Breast epithelium (tissue), 4 donors: ENCODE results near the gene GABARAP. TPM values are rescaled to one million over a fixed set of nuclear protein-coding genes. Genes with fewer than 3 reads are reported as not detected.
"Not testable (repeated sequence)": the region's sequence is repeated elsewhere in the genome, so short reads cannot be mapped to it uniquely, and the experiment has no call there.

Experiments
- DNase-seq, 2 donors: peaks; one replicate each; pipeline ENCODE4 v3.0.0-alpha.2; 2019; ENCODE audit warnings: low spot score in 2 of 2
- H3K27ac ChIP-seq, 2 donors: fragments of 200-600 bp; sonication (generic) in 1 of 2; one replicate each; pipeline ENCODE4 v1.5.1; 2016 to 2019; ENCODE audit warnings: mild to moderate bottlenecking in 1 of 2
- H3K27me3 ChIP-seq, 2 donors: fragments of 200-600 bp; sonication (generic) in 1 of 2; one replicate each; pipeline versions ENCODE4 v1.5.1 to v1.6.0; 2017 to 2019; ENCODE audit warnings: control low read depth in 1 of 2, mild to moderate bottlenecking in 1 of 2
- H3K36me3 ChIP-seq: fragments of 200-600 bp; one replicate; pipeline ENCODE4 v1.5.1; 2019
- H3K4me1 ChIP-seq, 2 donors: fragments of 200-600 bp; sonication (generic); one replicate each; pipeline ENCODE4 v1.5.1; 2016 to 2019; ENCODE audit warnings: control low read depth in 1 of 2
- H3K4me3 ChIP-seq, 3 donors: fragments of 200-600 bp; sonication (generic); 1 replicate in 2 of 3; 2 replicates in 1 of 3; pipeline ENCODE4 v1.5.1; 2016 to 2019; ENCODE audit warnings: mild to moderate bottlenecking in 3 of 3, moderate library complexity in 2 of 3
- H3K9me3 ChIP-seq, 2 donors: fragments of 200-600 bp; sonication (generic) in 1 of 2; one replicate each; pipeline ENCODE4 v1.5.1; 2016 to 2019; ENCODE audit warnings: control low read depth in 1 of 2
- CTCF ChIP-seq, 3 donors: fragments of 450-650 bp; IDR thresholded peaks; one replicate each; pipeline ENCODE4 v1.5.1; 2016 to 2017; ENCODE audit warnings: antibody characterized with exemption in 3 of 3, mild to moderate bottlenecking in 3 of 3, moderate library complexity in 3 of 3
- POLR2A ChIP-seq: fragments of 450-650 bp; IDR thresholded peaks from one replicate; pipeline ENCODE4 v1.6.1; 2016; ENCODE audit warnings: antibody characterized with exemption, mild to moderate bottlenecking, moderate library complexity
- POLR2AphosphoS5 ChIP-seq, 3 donors: sonication (generic); formaldehyde crosslinking; IDR thresholded peaks; one replicate each; pipeline ENCODE4 v1.6.1; 2017; ENCODE audit warnings: antibody characterized with exemption in 3 of 3
- intact Hi-C: fragments of 100-400 bp; cut with DNase I; formaldehyde crosslinking; loops from one replicate; pipeline ENCODE4 v1.15.1; 2023; ENCODE audit warnings: low total_unique reads
- total RNA-seq, 3 donors: library from RNA; depleted of rRNA; stranded (reverse); fragments of >200 nt; gene quantifications; one replicate each; pipeline ENCODE4 v1.1.0, GENCODE V29; 2016

GABARAP gene
- total RNA-seq, 3 donors from 2014 or later, result 620 to 765 (median 631) TPM

- DNase-seq, result no peak
- peak overlapping the region in 1 of 2 donors; percentile 100 for H3K27ac ChIP-seq
- H3K4me1 ChIP-seq, result peaks cover 3 to 28% of the 10 kb centered on the region in 2 donors
- TF ChIP-seq POLR2AphosphoS5 (IDR thresholded peaks at IDR 0.05) (no peak), CTCF (IDR thresholded peaks at IDR 0.05) (no peak), POLR2A (no peak)
- no peaks in the 10 kb centered on the region for H3K9me3 ChIP-seq
- H3K4me3 ChIP-seq, result peak overlapping the region in 1 of 3 donors; percentile 87
- no peaks in the 10 kb centered on the region for H3K27me3 ChIP-seq
- intact Hi-C loops, result no loop called here
- no peaks in the 10 kb centered on the region for H3K36me3 ChIP-seq
These were observed 7.0 kb upstream of the GABARAP start for GRCh38 chr17:7249214-7249613.

- Histone ChIP-seq H3K4me3 (no peak overlapping the region), H3K4me1 (peaks cover 3 to 28% of the 10 kb centered on the region in 2 donors)
- DNase-seq, result no peak
These were observed 6.5 kb upstream of the GABARAP start for GRCh38 chr17:7248796-7249195.

GRCh38 chr17:7246779-7247178 is 4.5 kb upstream of the GABARAP start:
- intact Hi-C loops, result no loop called here

More at GRCh38 chr17:7248796-7249195, 6.5 kb upstream of the GABARAP start:
- Histone ChIP-seq H3K36me3 (no peaks in the 10 kb centered on the region), H3K27me3 (no peaks in the 10 kb centered on the region), H3K27ac (no peak overlapping the region), H3K9me3 (no peaks in the 10 kb centered on the region)
- intact Hi-C loops, result no loop called here
- TF ChIP-seq POLR2A (no peak), CTCF (IDR thresholded peaks at IDR 0.05) (no peak), POLR2AphosphoS5 (IDR thresholded peaks at IDR 0.05) (no peak)

GRCh38 chr17:7243838-7244237 is 1.6 kb upstream of the GABARAP start:
- H3K36me3 ChIP-seq, H3K4me3 ChIP-seq, H3K27me3 ChIP-seq, DNase-seq, intact Hi-C loops, H3K9me3 ChIP-seq: not testable (repeated sequence)
- Histone ChIP-seq H3K27ac (peak overlapping the region; percentile 99 to 100), H3K4me1 (peaks cover 4 to 19% of the 10 kb centered on the region in 2 donors)

More at GRCh38 chr17:7246779-7247178, 4.5 kb upstream of the GABARAP start:
- TF ChIP-seq CTCF (IDR thresholded peaks at IDR 0.05) (no peak), POLR2A (no peak), POLR2AphosphoS5 (IDR thresholded peaks at IDR 0.05) (no peak)
- Histone ChIP-seq H3K9me3 (no peaks in the 10 kb centered on the region), H3K4me3 (no peak overlapping the region), H3K27ac (no peak overlapping the region), H3K27me3 (no peaks in the 10 kb centered on the region), H3K4me1 (peaks cover 3 to 19% of the 10 kb centered on the region in 2 donors), H3K36me3 (no peaks in the 10 kb centered on the region)
- no peak for DNase-seq

- intact Hi-C loops, result no loop called here
- TF ChIP-seq CTCF (IDR thresholded peaks at IDR 0.05) (peak in 1 of 3 donors; percentile 7), POLR2AphosphoS5 (IDR thresholded peaks at IDR 0.05) (no peak)
- Histone ChIP-seq H3K27ac (peak overlapping the region; percentile 99 to 100), H3K27me3 (no peaks in the 10 kb centered on the region), H3K4me1 (peaks cover 4 to 17% of the 10 kb centered on the region in 2 donors), H3K9me3 (no peaks in the 10 kb centered on the region), H3K36me3 (no peaks in the 10 kb centered on the region), H3K4me3 (peak overlapping the region; percentile 85 to 89 (median 85))
- no peak for DNase-seq
These were observed 1.1 kb upstream of the GABARAP start for GRCh38 chr17:7243453-7243729.
